ENCODE results near the gene PTGDS.

The PTGDS gene

GRCh38 chr9:136992819-136993369 lies 15.6 kb downstream of the PTGDS start:
- TF ChIP-seq CTCF (IDR thresholded peaks at IDR 0.05) (no peak), ZFX (IDR thresholded peaks at IDR 0.05; ENCODE audit: borderline replicate concordance) (no peak)
- H3K27ac ChIP-seq = peak overlapping the region; percentile 90

GRCh38 chr9:136994180-136994887 lies 17.0 kb downstream of the PTGDS start:
- TF ChIP-seq ZFX (IDR thresholded peaks at IDR 0.05; ENCODE audit: borderline replicate concordance) = no peak
- no peak for TF ChIP-seq CTCF (IDR thresholded peaks at IDR 0.05)
- peak overlapping the region; percentile 90 for H3K27ac ChIP-seq

- TF ChIP-seq ZFX (IDR thresholded peaks at IDR 0.05; ENCODE audit: borderline replicate concordance) = no peak
- TF ChIP-seq CTCF (IDR thresholded peaks at IDR 0.05) = no peak
- peak overlapping the region; percentile 82 for H3K27ac ChIP-seq
Observed at GRCh38 chr9:136994888-136995230, 17.6 kb downstream of the PTGDS start.

GRCh38 chr9:136995362-136995761 lies 18.1 kb downstream of the PTGDS start:
- no peak for TF ChIP-seq CTCF (IDR thresholded peaks at IDR 0.05)
- peak overlapping the region; percentile 82 for H3K27ac ChIP-seq

- TF ChIP-seq ZFX (IDR thresholded peaks at IDR 0.05; ENCODE audit: borderline replicate concordance) (no peak), CTCF (IDR thresholded peaks at IDR 0.05) (no peak)
Observed at GRCh38 chr9:136995772-136996311, 18.5 kb downstream of the PTGDS start.

GRCh38 chr9:136996361-136997292 lies 19.3 kb downstream of the PTGDS start, which contains the start of gene CLIC3:
TSS of gene CLIC3 (minus strand) at chr9:136996568. CDS start at chr9:136996543, 25 bp downstream.
- peak within 1 kb of the TSS; percentile 82 for H3K27ac ChIP-seq
- TF ChIP-seq CTCF (IDR thresholded peaks at IDR 0.05) (no peak), ZFX (IDR thresholded peaks at IDR 0.05; ENCODE audit: borderline replicate concordance) (no peak)

More at GRCh38 chr9:136995772-136996311, 18.5 kb downstream of the PTGDS start:
- H3K27ac ChIP-seq = peak overlapping the region; percentile 82
